ENCODE data around the gene GBA3. TPM values are rescaled to one million over a fixed set of nuclear protein-coding genes. Genes with fewer than 3 reads are reported as not detected.

GBA3 gene
- total RNA-seq, 1 experiment from 2014 or later, result not detected

DNA sequence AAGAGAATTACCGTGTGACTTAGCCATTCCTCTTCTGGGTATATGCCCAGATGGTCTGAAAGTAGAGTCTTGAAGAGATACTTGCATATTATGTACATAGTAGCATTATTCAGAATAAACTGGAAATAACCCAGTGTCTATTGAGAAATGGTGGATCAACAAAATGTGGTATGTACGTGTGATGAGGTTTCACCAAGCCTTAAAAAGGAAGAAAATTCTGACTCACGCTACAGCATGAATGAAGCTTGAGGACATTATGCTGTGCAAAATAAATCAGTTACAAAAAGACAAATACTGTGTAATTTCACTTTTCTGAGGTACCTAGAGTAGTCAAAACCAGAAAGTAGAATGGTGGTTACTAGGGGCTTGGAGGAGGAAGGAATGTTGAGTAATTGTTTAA, 37.3 kb downstream of the GBA3 start:
- no peaks in the 10 kb centered on the region for H3K79me1 ChIP-seq (ENCODE audit: insufficient read depth, low read depth, low read length, poor library complexity, severe bottlenecking)
- no peak overlapping the region for H2BK15ac ChIP-seq (ENCODE audit: low read depth, low read length)
- H3K79me2 ChIP-seq (ENCODE audit: insufficient read depth, low read length), result no peaks in the 10 kb centered on the region
- no peak overlapping the region for H4K5ac ChIP-seq (ENCODE audit: insufficient read length, low read depth, low read length)
- Mint-ChIP-seq H3K9me3 (0 out of 5 replicates have a peak, but pooled peaks cover 0 to 4% of the 10 kb centered on the region in 2 experiments), H3K27ac (no peak overlapping the region), H3K27me3 (ENCODE audit: low read depth) (no peaks in the 10 kb centered on the region), H3K36me3 (ENCODE audit: insufficient read depth in 1 of 3, low read depth in 3 of 3) (no peaks in the 10 kb centered on the region), H3K4me1 (peaks cover 12 to 13% of the 10 kb centered on the region in 2 experiments), H3K4me3 (no peak overlapping the region)
- no peak overlapping the region for H3K14ac ChIP-seq (ENCODE audit: insufficient read depth, low read length)
- no peak for TF ChIP-seq CTCF (conservative IDR thresholded peaks at IDR 0.05)
- H2BK120ac ChIP-seq (ENCODE audit: low read depth, low read length, poor library complexity, severe bottlenecking), result no peak overlapping the region
- H4K20me1 ChIP-seq (ENCODE audit: control insufficient read depth, insufficient read depth, insufficient read length), result no peaks in the 10 kb centered on the region
- H2BK12ac ChIP-seq (ENCODE audit: insufficient read length, low read depth, low read length), result no peak overlapping the region
- no peaks in the 10 kb centered on the region for H3K23me2 ChIP-seq (ENCODE audit: insufficient read length, low read depth, low read length, poor library complexity, severe bottlenecking)
- H3K56ac ChIP-seq (ENCODE audit: insufficient read length, low read depth, low read length), result no peak overlapping the region
- no peak overlapping the region for H3K27ac ChIP-seq (ENCODE audit: insufficient read length, low read depth, low read length)
- no peak overlapping the region for H4K91ac ChIP-seq (ENCODE audit: insufficient read length, low read depth, low read length)
- H3K4me2 ChIP-seq (ENCODE audit: insufficient read depth, insufficient read length, low read length), result no peak overlapping the region
- H3K23ac ChIP-seq (ENCODE audit: insufficient read length, low read depth, low read length), result no peak overlapping the region
- no peak overlapping the region for H2BK5ac ChIP-seq (ENCODE audit: insufficient read length, low read length)
- no peaks in the 10 kb centered on the region for H3K4me1 ChIP-seq (ENCODE audit: insufficient read depth, low read length)
- H3K18ac ChIP-seq (ENCODE audit: insufficient read length, low read depth, low read length), result no peak overlapping the region
- H4K8ac ChIP-seq (replicated peaks; ENCODE audit: insufficient read length, low read depth, low read length), result no peak overlapping the region
- no peak overlapping the region for H3K9ac ChIP-seq (ENCODE audit: extremely low read depth, insufficient read length, low read length)
- no peak overlapping the region for H2AK5ac ChIP-seq (ENCODE audit: insufficient read length, low read length)
- no peak for DNase-seq
- H3K4ac ChIP-seq (ENCODE audit: low read depth, low read length), result no peak overlapping the region
- no peak overlapping the region for H3T11ph ChIP-seq (ENCODE audit: low read length)
- H2BK20ac ChIP-seq (ENCODE audit: low read depth, low read length, poor library complexity, severe bottlenecking), result no peak overlapping the region
- no peaks in the 10 kb centered on the region for H3K9me3 ChIP-seq (ENCODE audit: control insufficient read depth, low read depth, low read length)
- no peak overlapping the region for H2AFZ ChIP-seq (ENCODE audit: low read length)
- WGBS (ENCODE audit: extremely low coverage, insufficient read length, low lambda C conversion rate), result no CpG with 5 or more reads among the region's 3 CpGs
- no peaks in the 10 kb centered on the region for H3K27me3 ChIP-seq (ENCODE audit: insufficient read depth, low read length)
